HepG2 (cell line): Measurements from ENCODE around the gene NAE1. TPM values are rescaled to one million over a fixed set of nuclear protein-coding genes. Genes with fewer than 3 reads are reported as not detected.

Source experiments
- ARID2 ChIP-seq: sonication (generic); formaldehyde crosslinking; IDR thresholded peaks from 2 replicates; pipeline ENCODE4 v1.8.1; 2022; ENCODE audit warnings: mild to moderate bottlenecking, missing genetic modification reagents, borderline replicate concordance
- BCLAF1 ChIP-seq: fragments of 450-650 bp; IDR thresholded peaks from 2 replicates; pipeline ENCODE4 v1.6.1; 2017; ENCODE audit warnings: mild to moderate bottlenecking
- EED ChIP-seq: sonication (generic); formaldehyde crosslinking; IDR thresholded peaks from 2 replicates; pipeline ENCODE4 v1.5.0; 2020; ENCODE audit warnings: mild to moderate bottlenecking, missing genetic modification reagents
- FOXM1 ChIP-seq: sonication (generic); formaldehyde crosslinking; IDR thresholded peaks from 2 replicates; pipeline ENCODE4 v1.5.0; 2020; ENCODE audit warnings: missing genetic modification reagents
- FOXP1 ChIP-seq, 2 experiments: fragments of 450-650 bp in 1 of 2; IDR thresholded peaks; 2 replicates each; pipeline ENCODE4 v1.6.1; 2017 to 2018; ENCODE audit warnings: antibody characterized with exemption in 1 of 2
- GABPB1 ChIP-seq: IDR thresholded peaks from 2 replicates; pipeline ENCODE4 v1.6.1; 2016; ENCODE audit warnings: mild to moderate bottlenecking, missing genetic modification reagents, moderate library complexity, missing compliant biosample characterization
- GATAD1 ChIP-seq: IDR thresholded peaks from 2 replicates; pipeline ENCODE4 v1.6.1; 2016; ENCODE audit warnings: missing genetic modification reagents, missing compliant biosample characterization
- HCFC1 ChIP-seq: fragments of 150-350 bp; IDR thresholded peaks from 2 replicates; pipeline ENCODE4 v1.6.1; 2014; ENCODE audit warnings: low read depth, low read length
- IRF9 ChIP-seq: sonication (generic); formaldehyde crosslinking; IDR thresholded peaks from 2 replicates; pipeline ENCODE4 v1.8.0; 2022; ENCODE audit warnings: missing genetic modification reagents, mild to moderate bottlenecking, borderline replicate concordance
- MXI1 ChIP-seq: IDR thresholded peaks from 3 replicates; pipeline ENCODE4 v1.6.1; 2012; ENCODE audit warnings: low read depth, low read length, inconsistent platforms, borderline replicate concordance
- NFIC ChIP-seq: IDR thresholded peaks from 2 replicates; pipeline ENCODE4 v1.6.1; 2012; ENCODE audit warnings: mild to moderate bottlenecking, low read length, inconsistent platforms
- RXRA ChIP-seq: sonication (generic); formaldehyde crosslinking; IDR thresholded peaks from 2 replicates; pipeline ENCODE4 v1.5.1; 2020; ENCODE audit warnings: missing genetic modification reagents
- SAP130 ChIP-seq: IDR thresholded peaks from 2 replicates; pipeline ENCODE4 v1.6.1; 2016; ENCODE audit warnings: low read depth
- SNAPC5 ChIP-seq: sonication (generic); formaldehyde crosslinking; IDR thresholded peaks from 2 replicates; pipeline ENCODE4 v1.8.1; 2023; ENCODE audit warnings: mild to moderate bottlenecking, missing genetic modification reagents, borderline replicate concordance
- TRAFD1 ChIP-seq: sonication (generic); formaldehyde crosslinking; IDR thresholded peaks from 2 replicates; pipeline ENCODE4 v1.5.1; 2020; ENCODE audit warnings: missing genetic modification reagents, mild to moderate bottlenecking, borderline replicate concordance
- U2AF2 ChIP-seq: fragments of 200-400 bp; formaldehyde crosslinking; IDR thresholded peaks from 2 replicates; pipeline ENCODE4 v1.6.1; 2017; ENCODE audit warnings: low read depth, mild to moderate bottlenecking, low read length
- ZNF253 ChIP-seq: sonication (generic); formaldehyde crosslinking; IDR thresholded peaks from 2 replicates; pipeline ENCODE4 v1.8.0; 2022; ENCODE audit warnings: mild to moderate bottlenecking, missing genetic modification reagents, borderline replicate concordance
- ZNF572 ChIP-seq: sonication (generic); formaldehyde crosslinking; IDR thresholded peaks from 2 replicates; pipeline ENCODE4 v1.5.1; 2020; ENCODE audit warnings: mild to moderate bottlenecking, missing genetic modification reagents
- ZNF7 ChIP-seq: IDR thresholded peaks from 2 replicates; pipeline ENCODE4 v1.6.1; 2016; ENCODE audit warnings: missing biosample characterization, missing genetic modification reagents
- ZNF737 ChIP-seq: sonication (generic); formaldehyde crosslinking; IDR thresholded peaks from 2 replicates; pipeline ENCODE4 v1.5.0; 2020; ENCODE audit warnings: missing genetic modification reagents, mild to moderate bottlenecking, borderline replicate concordance
- polyA plus RNA-seq, 8 experiments: library from polyadenylated mRNA; depleted of rRNA in 3 of 8; stranded (reverse) in 7 of 8; unstranded in 1 of 8; fragments of >200 nt; fragmentation: Illumina TruSeq in 4 of 8; extraction: Trizol in 4 of 8; gene quantifications; 2 replicates each; pipeline versions ENCODE4 v1.2.1 to v1.2.3, GENCODE V29; 2011 to 2016; ENCODE audit warnings: low read depth in 4 of 8, missing spikeins in 1 of 8, mixed read lengths in 1 of 8; ENCODE audit not compliant: insufficient read depth in 1 of 8
- total RNA-seq, 5 experiments: library from RNA; depleted of rRNA; stranded (reverse); fragments of >200 nt; fragmentation: Illumina TruSeq; extraction: Trizol; gene quantifications; 2 replicates each; pipeline ENCODE4 v1.2.3, GENCODE V29; 2016; ENCODE audit warnings: low read depth in 1 of 5
- TF ChIP-seq, protein P1 (sequence below): sonication (generic); formaldehyde crosslinking; IDR thresholded peaks from 2 replicates; pipeline ENCODE4 v1.9.0; 2021; ENCODE audit warnings: missing genetic modification reagents, borderline replicate concordance
- TF ChIP-seq, protein P2 (sequence below): sonication (generic); formaldehyde crosslinking; IDR thresholded peaks from 2 replicates; pipeline ENCODE4 v1.5.0; 2020; ENCODE audit warnings: missing genetic modification reagents

NAE1 gene
- total and polyA plus RNA-seq, 2 of the 13 experiments (the other 11 are each of a cell fraction or from before 2014, with no cell fraction given): 95.7 to 206 TPM

DNA sequence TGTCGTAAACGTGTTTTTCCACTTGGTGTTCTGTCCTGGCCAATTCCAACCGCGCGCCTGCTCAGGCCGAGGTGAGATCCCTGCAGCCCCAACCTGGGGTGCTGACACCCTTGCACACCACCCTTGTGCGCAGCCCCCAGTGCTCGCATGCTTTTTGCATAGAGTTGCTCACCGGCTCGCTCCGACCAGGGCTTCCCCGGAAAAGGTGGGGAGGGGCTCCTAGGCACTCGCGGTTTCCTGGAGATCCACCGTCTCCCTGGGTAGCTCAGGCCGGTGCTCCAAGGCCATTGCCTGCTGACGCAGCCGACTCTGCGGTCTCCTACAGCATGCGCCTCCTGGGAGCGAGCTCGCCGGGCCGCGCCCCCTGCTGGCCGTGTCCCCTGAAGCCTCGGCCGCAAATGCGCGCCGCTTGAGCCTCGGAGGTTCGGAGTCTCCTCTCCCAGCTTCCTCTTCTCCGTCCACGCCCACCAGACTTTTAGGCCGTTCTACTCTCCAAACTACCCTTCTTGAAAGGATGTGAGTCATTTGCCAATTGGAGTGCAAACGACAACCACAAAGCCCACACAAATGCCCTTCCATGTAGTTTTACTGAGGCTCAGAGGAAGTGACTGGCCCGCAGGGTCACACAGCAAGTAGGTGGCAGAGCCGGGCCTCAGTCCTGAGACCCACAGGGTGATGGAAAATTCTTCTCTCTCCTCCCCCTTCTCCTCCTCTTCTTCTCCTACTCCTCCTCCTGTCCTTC, 42.3 kb upstream of the NAE1 start (continued):
- peak; percentile 82 for TF ChIP-seq IRF9 (CRISPR knock-in tag)
- TF ChIP-seq MXI1: no peak; the same call in 2 of the 3 replicates
- TF ChIP-seq U2AF2: no peak
- no peak for TF ChIP-seq SNAPC5
- peak; percentile 85; the same call in 1 of the 2 replicates for TF ChIP-seq ARID2 (CRISPR knock-in tag)
- peak; percentile 76 for TF ChIP-seq SAP130 (CRISPR knock-in tag)
- TF ChIP-seq BCLAF1: no peak
- TF ChIP-seq ZNF737 (CRISPR knock-in tag): no peak
- TF ChIP-seq TRAFD1: peak; percentile 56; the same call in 1 of the 2 replicates
- TF ChIP-seq FOXP1 (IDR thresholded peaks at IDR 0.05): no peak
- no peak for TF ChIP-seq FOXP1 (CRISPR knock-in tag; IDR thresholded peaks at IDR 0.05)
- TF ChIP-seq GATAD1: peak; percentile 66
- no peak for TF ChIP-seq FOXM1 (CRISPR knock-in tag)
- peak; percentile 73 for TF ChIP-seq RXRA (CRISPR knock-in tag)
- TF ChIP-seq, protein P1, sequence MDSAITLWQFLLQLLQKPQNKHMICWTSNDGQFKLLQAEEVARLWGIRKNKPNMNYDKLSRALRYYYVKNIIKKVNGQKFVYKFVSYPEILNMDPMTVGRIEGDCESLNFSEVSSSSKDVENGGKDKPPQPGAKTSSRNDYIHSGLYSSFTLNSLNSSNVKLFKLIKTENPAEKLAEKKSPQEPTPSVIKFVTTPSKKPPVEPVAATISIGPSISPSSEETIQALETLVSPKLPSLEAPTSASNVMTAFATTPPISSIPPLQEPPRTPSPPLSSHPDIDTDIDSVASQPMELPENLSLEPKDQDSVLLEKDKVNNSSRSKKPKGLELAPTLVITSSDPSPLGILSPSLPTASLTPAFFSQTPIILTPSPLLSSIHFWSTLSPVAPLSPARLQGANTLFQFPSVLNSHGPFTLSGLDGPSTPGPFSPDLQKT: no peak
- TF ChIP-seq NFIC: no peak
- TF ChIP-seq ZNF253 (CRISPR knock-in tag): peak; percentile 76; the same call in 1 of the 2 replicates
- TF ChIP-seq GABPB1 (CRISPR knock-in tag): peak; percentile 71; the same call in 1 of the 2 replicates
- TF ChIP-seq ZNF572 (CRISPR knock-in tag): peak; percentile 98
- no peak for TF ChIP-seq ZNF7 (CRISPR knock-in tag)
- TF ChIP-seq EED (CRISPR knock-in tag): peak; percentile 80; the same call in 1 of the 2 replicates
- TF ChIP-seq, protein P2, sequence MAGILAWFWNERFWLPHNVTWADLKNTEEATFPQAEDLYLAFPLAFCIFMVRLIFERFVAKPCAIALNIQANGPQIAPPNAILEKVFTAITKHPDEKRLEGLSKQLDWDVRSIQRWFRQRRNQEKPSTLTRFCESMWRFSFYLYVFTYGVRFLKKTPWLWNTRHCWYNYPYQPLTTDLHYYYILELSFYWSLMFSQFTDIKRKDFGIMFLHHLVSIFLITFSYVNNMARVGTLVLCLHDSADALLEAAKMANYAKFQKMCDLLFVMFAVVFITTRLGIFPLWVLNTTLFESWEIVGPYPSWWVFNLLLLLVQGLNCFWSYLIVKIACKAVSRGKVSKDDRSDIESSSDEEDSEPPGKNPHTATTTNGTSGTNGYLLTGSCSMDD: no peak
- no peak for TF ChIP-seq HCFC1
